Tibial nerve (tissue), 4 donors: ENCODE results near the gene CORIN. TPM values are rescaled to one million over a fixed set of nuclear protein-coding genes. Genes with fewer than 3 reads are reported as not detected.

Source experiments
- DNase-seq, 2 donors: peaks; one replicate each; pipeline ENCODE4 v3.0.0-alpha.2; 2019; ENCODE audit warnings: low spot score in 2 of 2
- H3K27ac ChIP-seq, 4 donors: fragments of 200-600 bp; sonication (generic) in 3 of 4; one replicate each; pipeline ENCODE4 v1.5.1; 2017 to 2019; ENCODE audit warnings: mild to moderate bottlenecking in 1 of 4
- H3K27me3 ChIP-seq, 2 donors: fragments of 200-600 bp; sonication (generic) in 1 of 2; one replicate each; pipeline versions ENCODE4 v1.5.1 to v1.6.0; 2017 to 2019
- H3K36me3 ChIP-seq, 3 donors: fragments of 200-600 bp; sonication (generic); one replicate each; pipeline ENCODE4 v1.5.1; 2018 to 2019
- H3K4me1 ChIP-seq, 4 donors: fragments of 200-600 bp; sonication (generic) in 3 of 4; one replicate each; pipeline ENCODE4 v1.5.1; 2017 to 2019
- H3K4me3 ChIP-seq, 4 donors: fragments of 200-600 bp; sonication (generic) in 3 of 4; one replicate each; pipeline ENCODE4 v1.5.1; 2017 to 2019; ENCODE audit warnings: mild to moderate bottlenecking in 1 of 4, moderate library complexity in 1 of 4
- H3K9me3 ChIP-seq, 4 donors: fragments of 200-600 bp; sonication (generic) in 3 of 4; one replicate each; pipeline ENCODE4 v1.5.1; 2017 to 2019
- EP300 ChIP-seq, 2 donors: sonication (generic); formaldehyde crosslinking; IDR thresholded peaks; one replicate each; pipeline ENCODE4 v1.6.1; 2017; ENCODE audit warnings: antibody characterized with exemption in 2 of 2, mild to moderate bottlenecking in 1 of 2
- POLR2A ChIP-seq, 2 donors: fragments of 450-650 bp; IDR thresholded peaks; one replicate each; pipeline ENCODE4 v1.6.1; 2017; ENCODE audit warnings: antibody characterized with exemption in 2 of 2, mild to moderate bottlenecking in 2 of 2, moderate library complexity in 2 of 2
- WGBS, 2 donors: methylation state at CpG; one replicate each; pipeline ENCODE4 v1.1.5; 2018; 5-methylcytosine and 5-hydroxymethylcytosine counted together
- total RNA-seq, 4 donors: library from RNA; depleted of rRNA; stranded (reverse); fragments of >200 nt; gene quantifications; one replicate each; pipeline ENCODE4 v1.1.0, GENCODE V29; 2016
- TF ChIP-seq, protein P1 (sequence below), 5 experiments: fragments of 200-600 bp in 3 of 5; fragments of 450-650 bp in 2 of 5; sonication (generic) in 3 of 5; IDR thresholded peaks; one replicate each; pipeline ENCODE4 v1.5.1; 2016 to 2019; ENCODE audit warnings: antibody characterized with exemption in 5 of 5, mild to moderate bottlenecking in 3 of 5, moderate library complexity in 2 of 5

Gene CORIN
- total RNA-seq, 4 donors from 2014 or later, result 0.22 to 0.42 TPM; not detected in 2

GRCh38 chr4:47856713-47857112 lies 18.8 kb upstream of the CORIN start:
- Histone ChIP-seq H3K27me3 (no peaks in the 10 kb centered on the region), H3K27ac (no peak overlapping the region), H3K36me3 (peaks cover 0 to 18% (median 0%) of the 10 kb centered on the region in 3 donors), H3K4me1 (no peaks in the 10 kb centered on the region), H3K9me3 (no peaks in the 10 kb centered on the region), H3K4me3 (no peak overlapping the region)
- TF ChIP-seq POLR2A (IDR thresholded peaks at IDR 0.05), result no peak
- no peak for TF ChIP-seq EP300 (IDR thresholded peaks at IDR 0.05)
- TF ChIP-seq, protein P1, sequence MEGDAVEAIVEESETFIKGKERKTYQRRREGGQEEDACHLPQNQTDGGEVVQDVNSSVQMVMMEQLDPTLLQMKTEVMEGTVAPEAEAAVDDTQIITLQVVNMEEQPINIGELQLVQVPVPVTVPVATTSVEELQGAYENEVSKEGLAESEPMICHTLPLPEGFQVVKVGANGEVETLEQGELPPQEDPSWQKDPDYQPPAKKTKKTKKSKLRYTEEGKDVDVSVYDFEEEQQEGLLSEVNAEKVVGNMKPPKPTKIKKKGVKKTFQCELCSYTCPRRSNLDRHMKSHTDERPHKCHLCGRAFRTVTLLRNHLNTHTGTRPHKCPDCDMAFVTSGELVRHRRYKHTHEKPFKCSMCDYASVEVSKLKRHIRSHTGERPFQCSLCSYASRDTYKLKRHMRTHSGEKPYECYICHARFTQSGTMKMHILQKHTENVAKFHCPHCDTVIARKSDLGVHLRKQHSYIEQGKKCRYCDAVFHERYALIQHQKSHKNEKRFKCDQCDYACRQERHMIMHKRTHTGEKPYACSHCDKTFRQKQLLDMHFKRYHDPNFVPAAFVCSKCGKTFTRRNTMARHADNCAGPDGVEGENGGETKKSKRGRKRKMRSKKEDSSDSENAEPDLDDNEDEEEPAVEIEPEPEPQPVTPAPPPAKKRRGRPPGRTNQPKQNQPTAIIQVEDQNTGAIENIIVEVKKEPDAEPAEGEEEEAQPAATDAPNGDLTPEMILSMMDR (IDR thresholded peaks at IDR 0.05), result no peak
- DNase-seq, result no peak
- WGBS, 2 donors, result 87 to 88% methylated on average over 1 of the region's 1 CpG

GRCh38 chr4:47855350-47855749 lies 17.5 kb upstream of the CORIN start:
- TF ChIP-seq POLR2A (IDR thresholded peaks at IDR 0.05) (no peak), EP300 (IDR thresholded peaks at IDR 0.05) (no peak)
- TF ChIP-seq, protein P1 (IDR thresholded peaks at IDR 0.05), result no peak
- H3K4me3 ChIP-seq, result no peak overlapping the region
- DNase-seq, result no peak
- no peaks in the 10 kb centered on the region for H3K27me3 ChIP-seq
- H3K9me3 ChIP-seq, result no peaks in the 10 kb centered on the region
- 89 to 94% methylated on average over 2 of the region's 2 CpGs for WGBS, 2 donors
- H3K36me3 ChIP-seq, result peaks cover 0 to 20% (median 0%) of the 10 kb centered on the region in 3 donors
- no peak overlapping the region for H3K27ac ChIP-seq
- H3K4me1 ChIP-seq, result no peaks in the 10 kb centered on the region

GRCh38 chr4:47852136-47852535 lies 14.3 kb upstream of the CORIN start:
- Histone ChIP-seq H3K9me3 (no peaks in the 10 kb centered on the region), H3K27me3 (no peaks in the 10 kb centered on the region), H3K4me3 (no peak overlapping the region), H3K4me1 (no peaks in the 10 kb centered on the region), H3K27ac (no peak overlapping the region), H3K36me3 (peaks cover 0 to 44% (median 0%) of the 10 kb centered on the region in 3 donors)
- TF ChIP-seq, protein P1 (IDR thresholded peaks at IDR 0.05), result no peak
- TF ChIP-seq EP300 (IDR thresholded peaks at IDR 0.05) (no peak), POLR2A (IDR thresholded peaks at IDR 0.05) (no peak)
- no peak for DNase-seq
- 65 to 89% methylated on average over 1 of the region's 1 CpG for WGBS, 2 donors

GRCh38 chr4:47849466-47849865 lies 11.6 kb upstream of the CORIN start:
- no peaks in the 10 kb centered on the region for H3K9me3 ChIP-seq
- WGBS, 2 donors, result 33 to 38% methylated on average over 1 of the region's 1 CpG
- peaks cover 0 to 55% (median 0%) of the 10 kb centered on the region in 3 donors for H3K36me3 ChIP-seq
- TF ChIP-seq EP300 (IDR thresholded peaks at IDR 0.05) (no peak), POLR2A (IDR thresholded peaks at IDR 0.05) (no peak)
- TF ChIP-seq, protein P1 (IDR thresholded peaks at IDR 0.05), result no peak
- no peak for DNase-seq
- H3K4me3 ChIP-seq, result no peak overlapping the region
- H3K27ac ChIP-seq, result no peak overlapping the region
- H3K4me1 ChIP-seq, result no peaks in the 10 kb centered on the region
- H3K27me3 ChIP-seq, result no peaks in the 10 kb centered on the region

DNA sequence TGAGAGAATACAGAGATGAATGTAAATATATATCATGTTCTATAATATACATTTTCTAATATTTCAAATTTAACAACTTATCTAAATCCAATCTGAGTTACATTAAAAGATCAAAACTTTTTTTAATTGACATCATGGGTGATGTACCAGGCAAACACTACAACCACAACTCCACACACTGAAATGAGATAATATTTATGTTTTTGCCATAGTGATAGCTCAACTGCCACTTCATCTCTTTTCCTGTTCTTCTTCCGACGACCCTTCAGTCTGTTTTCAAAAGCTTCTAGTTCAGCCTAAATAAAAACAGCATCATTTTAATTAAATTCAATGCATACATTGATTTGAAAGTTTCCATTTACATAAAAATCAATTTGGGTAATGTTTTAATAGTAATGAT lies 10.2 kb upstream of the CORIN start:
- no peaks in the 10 kb centered on the region for H3K27me3 ChIP-seq
- H3K36me3 ChIP-seq, result peaks cover 0 to 45% (median 0%) of the 10 kb centered on the region in 3 donors
- no peak overlapping the region for H3K4me3 ChIP-seq
- H3K27ac ChIP-seq, result no peak overlapping the region
- DNase-seq, result no peak
- no peaks in the 10 kb centered on the region for H3K9me3 ChIP-seq
- TF ChIP-seq EP300 (IDR thresholded peaks at IDR 0.05), result no peak
- no peak for TF ChIP-seq POLR2A (IDR thresholded peaks at IDR 0.05)
- TF ChIP-seq, protein P1 (IDR thresholded peaks at IDR 0.05), result no peak
- 89 to 92% methylated on average over 2 of the region's 2 CpGs for WGBS, 2 donors
- H3K4me1 ChIP-seq, result no peaks in the 10 kb centered on the region
